GM23248 (cell line): ENCODE measurements around the gene ARF1.

Experiments used
- EZH2 ChIP-seq: fragments of 200-600 bp; sonication (generic); IDR thresholded peaks from 2 replicates; pipeline ENCODE4 v1.6.1; 2018; ENCODE audit warnings: antibody characterized with exemption, mild to moderate bottlenecking; ENCODE audit not compliant: insufficient read depth, poor library complexity, severe bottlenecking
- EZH2phosphoT487 ChIP-seq: fragments of 200-600 bp; sonication (generic); IDR thresholded peaks from 2 replicates; pipeline ENCODE4 v1.6.1; 2018; ENCODE audit warnings: antibody characterized with exemption, moderate library complexity, mild to moderate bottlenecking, low read depth; ENCODE audit not compliant: insufficient read depth

DNA sequence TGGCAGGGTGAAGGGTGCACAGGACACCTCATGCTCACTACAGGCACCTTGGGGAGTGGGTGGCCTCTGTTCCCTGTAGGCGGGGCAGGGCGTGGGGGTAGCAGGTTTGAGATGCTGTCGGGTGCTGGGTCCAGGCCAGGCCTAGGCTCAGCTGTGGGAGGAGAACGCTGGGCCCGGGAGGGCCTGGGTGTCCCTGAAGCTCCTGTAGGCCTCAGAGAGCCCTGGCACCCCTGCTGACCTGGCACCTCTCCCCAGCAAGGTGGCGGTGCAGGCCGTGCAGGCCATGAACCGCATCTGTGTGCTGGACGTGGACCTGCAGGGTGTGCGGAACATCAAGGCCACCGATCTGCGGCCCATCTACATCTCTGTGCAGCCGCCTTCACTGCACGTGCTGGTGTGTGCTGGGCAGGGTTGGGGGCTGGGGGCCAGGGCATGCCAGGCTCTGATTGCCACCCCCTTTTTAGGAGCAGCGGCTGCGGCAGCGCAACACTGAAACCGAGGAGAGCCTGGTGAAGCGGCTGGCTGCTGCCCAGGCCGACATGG, 64.7 kb downstream of the ARF1 start:
- no peak for TF ChIP-seq EZH2phosphoT487
- TF ChIP-seq EZH2: no peak
